Mesenchymal stem cell (in vitro differentiated cells and primary cell): Measurements from ENCODE around the gene NFKBIB.

Experiments
- DNase-seq: peaks from one replicate; pipeline ENCODE4 v3.0.0-alpha.2; 2013
- H2AFZ ChIP-seq: one replicate; pipeline ENCODE4 v1.6.1; 2013; ENCODE audit warnings: low read depth, mild to moderate bottlenecking, control low read depth, inconsistent platforms, low read length, moderate library complexity
- H2AK5ac ChIP-seq: 2 replicates; pipeline ENCODE4 v1.6.1; 2013; ENCODE audit warnings: low read length, moderate library complexity, mild to moderate bottlenecking, inconsistent platforms; ENCODE audit not compliant: severe bottlenecking
- H2BK120ac ChIP-seq: one replicate; pipeline ENCODE4 v1.6.1; 2013; ENCODE audit warnings: low read depth, mild to moderate bottlenecking, inconsistent platforms, low read length, moderate library complexity
- H2BK12ac ChIP-seq, 2 experiments: one replicate each; pipeline ENCODE4 v1.6.1; 2013; ENCODE audit warnings: inconsistent platforms in 2 of 2, low read length in 2 of 2, mild to moderate bottlenecking in 2 of 2, moderate library complexity in 2 of 2, control low read depth in 1 of 2
- H2BK15ac ChIP-seq: one replicate; pipeline ENCODE4 v1.6.1; 2013; ENCODE audit warnings: mild to moderate bottlenecking, low read depth, inconsistent platforms; ENCODE audit not compliant: poor library complexity, severe bottlenecking
- H2BK5ac ChIP-seq: 2 replicates; pipeline ENCODE4 v1.6.1; 2013; ENCODE audit warnings: low read depth, mild to moderate bottlenecking, low read length, control low read depth, inconsistent platforms; ENCODE audit not compliant: poor library complexity, severe bottlenecking
- H3K14ac ChIP-seq, 2 experiments: one replicate each; pipeline ENCODE4 v1.6.1; 2013; ENCODE audit warnings: inconsistent platforms in 2 of 2, low read length in 2 of 2, control low read depth in 1 of 2, mild to moderate bottlenecking in 1 of 2, moderate library complexity in 1 of 2
- H3K18ac ChIP-seq, 2 experiments: one replicate each; pipeline ENCODE4 v1.6.1; 2013; ENCODE audit warnings: inconsistent platforms in 2 of 2, low read length in 2 of 2, control low read depth in 1 of 2, low read depth in 1 of 2, mild to moderate bottlenecking in 1 of 2
- H3K23ac ChIP-seq, 2 experiments: one replicate each; pipeline ENCODE4 v1.6.1; 2013; ENCODE audit warnings: inconsistent platforms in 2 of 2, low read length in 2 of 2, mild to moderate bottlenecking in 2 of 2, moderate library complexity in 2 of 2, control low read depth in 1 of 2
- H3K27ac ChIP-seq: 2 replicates; pipeline ENCODE4 v1.5.1; 2013; ENCODE audit warnings: mild to moderate bottlenecking, moderate library complexity, low read length, control low read depth, inconsistent platforms; ENCODE audit not compliant: poor library complexity, severe bottlenecking
- H3K27me3 ChIP-seq, 2 experiments: 2 replicates each; pipeline versions ENCODE4 v1.6.1 to v1.7.0; 2013; ENCODE audit warnings: low read length in 2 of 2, mild to moderate bottlenecking in 2 of 2, moderate library complexity in 2 of 2, control low read depth in 1 of 2, inconsistent platforms in 1 of 2; ENCODE audit not compliant: control insufficient read depth in 1 of 2, insufficient read depth in 1 of 2
- H3K36me3 ChIP-seq, 2 experiments: 2 replicates each; pipeline versions ENCODE4 v1.6.1 to v1.7.0; 2013; ENCODE audit warnings: low read length in 2 of 2, control low read depth in 1 of 2, inconsistent platforms in 1 of 2, low read depth in 1 of 2, mild to moderate bottlenecking in 1 of 2; ENCODE audit not compliant: insufficient read depth in 2 of 2, control insufficient read depth in 1 of 2
- H3K4ac ChIP-seq, 2 experiments: one replicate each; pipeline ENCODE4 v1.6.1; 2013; ENCODE audit warnings: inconsistent platforms in 2 of 2, low read length in 2 of 2, mild to moderate bottlenecking in 2 of 2, moderate library complexity in 2 of 2, control low read depth in 1 of 2, low read depth in 1 of 2
- H3K4me1 ChIP-seq: 2 replicates; pipeline ENCODE4 v1.6.1; 2013; ENCODE audit warnings: low read depth, low read length, control low read depth; ENCODE audit not compliant: control insufficient read depth, insufficient read depth
- H3K4me2 ChIP-seq: 2 replicates; pipeline ENCODE4 v1.6.1; 2013; ENCODE audit warnings: low read length, mild to moderate bottlenecking, inconsistent platforms; ENCODE audit not compliant: poor library complexity, severe bottlenecking
- H3K4me3 ChIP-seq, 2 experiments: 2 replicates each; pipeline versions ENCODE4 v1.5.1 to v1.7.0; 2013; ENCODE audit warnings: low read length in 2 of 2, mild to moderate bottlenecking in 2 of 2, control low read depth in 1 of 2, low read depth in 1 of 2; ENCODE audit not compliant: insufficient read depth in 1 of 2
- H3K79me1 ChIP-seq: replicated peaks from 2 replicates; pipeline ENCODE4 v1.6.1; 2013; ENCODE audit warnings: mild to moderate bottlenecking, control low read depth, low read length, inconsistent platforms; ENCODE audit not compliant: poor library complexity, severe bottlenecking
- H3K9ac ChIP-seq: 2 replicates; pipeline ENCODE4 v1.7.0; 2013; ENCODE audit warnings: mild to moderate bottlenecking, low read length, moderate library complexity
- H3K9me3 ChIP-seq: 2 replicates; pipeline ENCODE4 v1.7.0; 2013; ENCODE audit warnings: mild to moderate bottlenecking, low read length; ENCODE audit not compliant: control insufficient read depth
- H4K8ac ChIP-seq: one replicate; pipeline ENCODE4 v1.6.1; 2013; ENCODE audit warnings: inconsistent platforms, mild to moderate bottlenecking, low read length, moderate library complexity
- H4K91ac ChIP-seq: one replicate; pipeline ENCODE4 v1.6.1; 2013; ENCODE audit warnings: mild to moderate bottlenecking, low read length, inconsistent platforms
- WGBS: methylation state at CpG from one replicate; pipeline ENCODE4 v1.1.7; 2013; ENCODE audit warnings: mixed read lengths; 5-methylcytosine and 5-hydroxymethylcytosine counted together

Gene NFKBIB

DNA sequence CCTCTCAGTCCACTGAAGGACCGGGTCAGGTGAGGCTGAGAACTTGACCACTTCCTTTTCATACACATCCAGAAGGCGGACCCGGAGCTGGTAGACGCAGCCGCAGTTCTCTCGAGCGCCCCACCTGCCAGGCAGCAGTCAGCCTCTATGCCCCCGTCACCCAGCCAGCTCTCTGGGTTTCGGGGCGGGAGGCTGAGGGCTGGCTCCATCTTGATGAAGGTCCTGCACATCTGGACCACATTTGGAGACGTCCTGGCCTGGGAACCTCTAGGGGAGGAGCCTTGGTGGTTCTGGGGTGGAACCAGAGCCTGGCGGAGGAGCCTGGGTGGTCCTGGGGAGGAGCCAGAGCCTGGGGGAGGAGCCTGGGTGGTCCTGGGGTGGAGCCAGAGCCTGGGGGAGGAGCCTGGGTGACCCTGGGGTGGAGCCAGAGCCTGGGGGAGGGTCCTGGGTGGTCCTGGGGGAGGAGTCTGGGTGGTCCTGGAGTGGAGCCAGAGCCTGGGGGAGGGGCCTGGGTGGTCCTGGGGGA, 45.3 kb downstream of the NFKBIB start:
- Histone ChIP-seq H2BK5ac (no peak overlapping the region), H2BK12ac (no peak overlapping the region), H2AK5ac (no peak overlapping the region), H3K9me3 (no peaks in the 10 kb centered on the region), H3K18ac (no peak overlapping the region), H3K9ac (no peak overlapping the region), H3K23ac (no peak overlapping the region), H3K79me1 (peaks cover 3% of the 10 kb centered on the region), H2AFZ (no peak overlapping the region), H2BK15ac (no peak overlapping the region), H3K4me3 (no peak overlapping the region), H3K36me3 (peaks cover 31 to 47% of the 10 kb centered on the region in 2 experiments), H3K27ac (no peak overlapping the region), H3K4me1 (peaks cover 5% of the 10 kb centered on the region), H4K91ac (no peak overlapping the region), H2BK120ac (no peak overlapping the region), H3K4me2 (no peak overlapping the region), H3K14ac (no peak overlapping the region), H3K4ac (no peak overlapping the region), H3K27me3 (no peaks in the 10 kb centered on the region), H4K8ac (no peak overlapping the region)
- 97% methylated on average over 11 of the region's 12 CpGs for WGBS
- DNase-seq = no peak

DNA sequence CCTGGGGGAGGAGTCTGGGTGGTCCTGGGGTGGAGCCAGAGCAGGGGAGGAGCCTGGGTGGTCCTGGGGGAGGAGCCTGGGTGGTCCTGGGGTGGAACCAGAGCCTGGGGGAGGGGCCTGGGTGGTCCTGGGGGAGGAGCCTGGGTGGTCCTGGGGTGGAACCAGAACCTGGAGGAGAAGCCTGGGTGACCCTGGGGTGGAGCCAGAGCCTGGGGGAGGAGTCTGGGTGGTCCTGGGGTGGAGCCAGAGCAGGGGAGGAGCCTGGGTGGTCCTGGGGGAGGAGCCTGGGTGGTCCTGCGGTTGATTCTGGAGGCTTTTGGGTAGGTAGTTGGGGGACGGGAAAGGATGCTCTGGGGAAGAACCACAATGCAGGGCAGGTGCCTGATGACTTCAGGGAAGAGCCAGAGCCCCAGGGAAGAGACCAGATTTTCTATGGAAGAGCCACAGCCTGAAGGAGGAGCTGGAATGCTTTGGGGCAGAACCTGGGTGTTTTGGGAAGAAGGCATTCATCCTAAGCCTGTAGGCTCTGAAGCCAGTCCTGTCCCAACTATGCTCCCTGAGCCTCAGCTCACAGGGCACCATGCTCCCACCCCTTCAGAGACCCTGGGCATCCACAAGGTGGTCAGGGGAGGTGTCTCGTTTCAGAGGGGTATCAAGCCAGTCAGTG, 45.9 kb downstream of the NFKBIB start:
- no peak overlapping the region for H2AK5ac ChIP-seq
- DNase-seq = no peak
- H2BK120ac ChIP-seq = no peak overlapping the region
- no peak overlapping the region for H3K18ac ChIP-seq
- H3K27ac ChIP-seq = no peak overlapping the region
- no peak overlapping the region for H2BK5ac ChIP-seq
- no peak overlapping the region for H3K14ac ChIP-seq
- H3K4me2 ChIP-seq = no peak overlapping the region
- peaks cover 7% of the 10 kb centered on the region for H3K4me1 ChIP-seq
- H4K91ac ChIP-seq = no peak overlapping the region
- WGBS = 100% methylated on average over 1 of the region's 3 CpGs
- H3K9me3 ChIP-seq = no peaks in the 10 kb centered on the region
- no peak overlapping the region for H3K4ac ChIP-seq
- no peaks in the 10 kb centered on the region for H3K27me3 ChIP-seq
- no peak overlapping the region for H3K23ac ChIP-seq
- H2BK12ac ChIP-seq = no peak overlapping the region
- H2BK15ac ChIP-seq = no peak overlapping the region
- H3K4me3 ChIP-seq = no peak overlapping the region
- no peak overlapping the region for H3K9ac ChIP-seq
- H4K8ac ChIP-seq = no peak overlapping the region
- H3K79me1 ChIP-seq = peaks cover 7% of the 10 kb centered on the region
- peaks cover 31 to 49% of the 10 kb centered on the region in 2 experiments for H3K36me3 ChIP-seq
- no peak overlapping the region for H2AFZ ChIP-seq

DNA sequence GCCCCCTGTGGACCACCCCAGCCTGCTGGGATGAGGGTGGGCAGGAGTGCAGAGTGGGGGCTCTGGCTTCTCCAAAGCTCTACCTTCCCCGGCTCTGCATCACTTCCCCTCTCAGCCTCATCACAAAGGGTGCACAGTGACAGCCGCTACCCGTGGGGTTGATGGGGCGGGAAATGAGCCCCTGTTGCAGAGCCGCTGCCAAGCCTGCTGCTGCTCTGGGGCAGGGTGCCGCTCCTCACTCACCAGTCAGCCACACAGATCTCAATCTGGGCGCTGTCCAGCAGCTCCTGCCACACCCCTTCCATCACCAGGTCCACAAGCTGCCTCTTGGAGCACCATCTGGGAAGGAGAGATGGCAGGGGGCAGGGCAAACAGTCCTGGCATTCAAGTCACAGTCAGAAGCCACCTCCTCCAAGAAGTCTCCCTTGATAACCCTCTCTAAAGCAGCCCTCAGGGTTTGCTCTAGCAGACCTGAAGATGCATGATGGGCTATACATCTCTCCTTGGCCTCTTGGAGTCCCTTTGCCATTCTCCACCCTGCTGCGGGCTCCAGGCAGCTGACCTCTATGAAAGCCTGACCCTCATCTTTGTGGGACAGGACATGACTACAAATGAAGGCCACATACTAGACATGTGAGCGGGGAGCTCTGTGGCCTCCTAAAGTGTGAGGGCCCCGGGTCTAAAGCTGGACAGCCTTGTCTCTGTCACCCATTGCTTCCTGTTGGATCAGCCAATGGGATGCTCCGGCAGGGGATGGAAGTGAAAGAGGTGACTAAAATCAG, 46.7 kb downstream of the NFKBIB start:
- Histone ChIP-seq H3K18ac (no peak overlapping the region), H3K4ac (no peak overlapping the region), H3K36me3 (peaks cover 31 to 49% of the 10 kb centered on the region in 2 experiments), H3K9me3 (no peaks in the 10 kb centered on the region), H3K9ac (no peak overlapping the region), H2AK5ac (no peak overlapping the region), H3K4me2 (no peak overlapping the region), H3K4me3 (no peak overlapping the region), H2BK5ac (no peak overlapping the region), H2BK12ac (no peak overlapping the region), H3K4me1 (peaks cover 7% of the 10 kb centered on the region), H4K8ac (no peak overlapping the region), H3K27me3 (no peaks in the 10 kb centered on the region), H2BK15ac (no peak overlapping the region), H3K14ac (no peak overlapping the region), H4K91ac (no peak overlapping the region), H3K23ac (no peak overlapping the region), H3K79me1 (peaks cover 11% of the 10 kb centered on the region), H2AFZ (no peak overlapping the region), H3K27ac (no peak overlapping the region), H2BK120ac (no peak overlapping the region)
- DNase-seq = no peak
- 88% methylated on average over 11 of the region's 11 CpGs for WGBS
